Measurements from ENCODE around the gene ARHGAP45. TPM values are rescaled to one million over a fixed set of nuclear protein-coding genes. Genes with fewer than 3 reads are reported as not detected.

The ARHGAP45 gene
- total and polyA plus RNA-seq, 9 of the 15 experiments (the other 6 are each of a cell fraction or from before 2014, with no cell fraction given): 0.08 to 22.1 (median 4.2) TPM

DNA sequence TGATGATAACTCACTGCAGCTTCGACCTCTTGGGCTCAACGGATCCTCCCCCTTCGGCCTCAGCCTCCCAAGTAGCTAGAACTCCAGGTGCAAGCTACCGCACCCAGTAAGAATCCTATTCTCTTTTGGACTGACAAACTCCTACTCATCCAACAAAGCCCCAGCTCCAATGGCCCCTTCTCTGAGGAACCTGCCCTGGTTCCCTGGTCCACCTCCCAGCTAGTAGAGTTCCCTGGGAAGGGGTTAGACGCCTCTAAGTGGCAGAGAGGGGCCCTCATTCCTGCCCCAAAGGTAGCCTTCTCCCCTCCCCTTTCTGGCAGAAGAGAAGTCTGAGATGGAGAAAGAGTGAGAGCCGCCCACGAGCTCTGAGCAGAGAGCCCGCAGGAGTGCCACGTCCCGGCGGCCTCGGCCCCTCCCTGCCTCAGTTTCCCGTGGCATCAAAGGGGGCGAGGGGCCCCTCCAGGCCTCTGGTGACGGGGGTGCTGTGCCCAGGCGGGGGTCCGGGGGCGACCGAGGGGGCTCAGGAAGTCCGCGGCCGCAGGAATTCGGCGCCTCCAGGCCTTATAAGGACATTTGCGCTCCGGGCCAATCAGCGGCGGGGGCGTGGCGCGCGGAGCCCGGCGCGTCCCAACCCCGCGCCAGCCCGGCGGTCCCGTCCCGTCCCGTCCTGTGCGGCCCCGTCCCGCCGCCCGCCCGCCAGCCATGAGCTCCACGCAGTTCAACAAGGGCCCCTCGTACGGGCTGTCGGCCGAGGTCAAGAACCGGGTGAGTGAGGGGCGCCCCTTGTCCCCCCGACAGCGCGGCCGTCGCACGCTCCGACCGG lies 40.8 kb upstream of the ARHGAP45 start, which contains the start of gene CNN2 (continued):
- TF ChIP-seq KAT8 (IDR thresholded peaks at IDR 0.05; ENCODE audit: low read depth) (no peak), ZNF586 (CRISPR knock-in tag; conservative IDR thresholded peaks at IDR 0.05) (no peak), CREB1 (IDR thresholded peaks at IDR 0.05) (peak; percentile 57; the same call in 1 of the 2 replicates), CREB1 (CRISPR knock-in tag; IDR thresholded peaks at IDR 0.05) (no peak), MBD1 (CRISPR knock-in tag; IDR thresholded peaks at IDR 0.05) (no peak), DPF2 (IDR thresholded peaks at IDR 0.05) (no peak; the same call in 1 of the 2 replicates), ELF2 (CRISPR knock-in tag; IDR thresholded peaks at IDR 0.05) (0 out of 2 replicates have a peak, but pooled peaks have one; percentile 35), POLR2A (conservative IDR thresholded peaks at IDR 0.05) (peak; percentile 74), SMARCB1 (IDR thresholded peaks at IDR 0.05; ENCODE audit: insufficient read length, low read depth) (no peak), CBX2 (IDR thresholded peaks at IDR 0.05; ENCODE audit: insufficient read depth, low read length, poor library complexity, severe bottlenecking) (no peak), ZNF311 (CRISPR knock-in tag; IDR thresholded peaks at IDR 0.05) (no peak), ZFPM2 (CRISPR knock-in tag; IDR thresholded peaks at IDR 0.05) (0 out of 2 replicates have a peak, but pooled peaks have one; percentile 20), LCOR (CRISPR knock-in tag; IDR thresholded peaks at IDR 0.05) (no peak), REST (IDR thresholded peaks at IDR 0.05; ENCODE audit: borderline replicate concordance) (peak; percentile 10; the same call in 1 of the 2 replicates), REST (CRISPR knock-in tag; IDR thresholded peaks at IDR 0.05; ENCODE audit: low read depth) (no peak), PRMT5 (CRISPR knock-in tag; IDR thresholded peaks at IDR 0.05) (no peak)
